Measurements from ENCODE around the gene ANGPTL5. TPM values are rescaled to one million over a fixed set of nuclear protein-coding genes. Genes with fewer than 3 reads are reported as not detected.
"Not testable (repeated sequence)": the region's sequence is repeated elsewhere in the genome, so short reads cannot be mapped to it uniquely, and the experiment has no call there.

The ANGPTL5 gene
- total RNA-seq (10 to 100 TPM in 5 of 7 donors, 1 to 10 TPM in 2; 2.8 to 21.7 (median 16.8) TPM), polyA plus RNA-seq (10 to 100 TPM in 1 of 2 donors, 1 to 10 TPM in 1; 5.0 to 41.0 TPM)
- long read RNA-seq, donor 1, partial matches to known transcripts: 50 of 65 reads
- long read RNA-seq, donor 1, other reads (novel, unspliced or antisense): 15 of 65 reads
- long read RNA-seq, donor 2: 0 reads
- long read RNA-seq, donor 3, partial matches to known transcripts: 13 of 14 reads
- long read RNA-seq, donor 3, other reads (novel, unspliced or antisense): 1 of 14 reads

- H3K9me3 ChIP-seq: no peaks in the 10 kb centered on the region
- H3K4me3 ChIP-seq: peak within 1 kb of the TSS; percentile 86
- H3K27me3 ChIP-seq: no peaks in the 10 kb centered on the region
- TF ChIP-seq EP300 (IDR thresholded peaks at IDR 0.05) (no peak), CTCF (IDR thresholded peaks at IDR 0.05) (no peak), POLR2A (IDR thresholded peaks at IDR 0.05) (no peak)
- intact Hi-C loops (cut with DNase I): no loop called here
- H3K4me1 ChIP-seq (ENCODE audit: insufficient read depth): peaks cover 5% of the 10 kb centered on the region
- 69 to 79% (median 76%) methylated on average over 2 of the region's 2 CpGs for WGBS, 3 donors
- no peaks in the 10 kb centered on the region for H3K36me3 ChIP-seq
- DNase-seq: no peak
- H3K27ac ChIP-seq: peak within 1 kb of the TSS; percentile 52 to 70
These were observed at the start of gene ANGPTL5 for GRCh38 chr11:101916422-101916821. TSS of gene ANGPTL5 (minus strand) at chr11:101916522. CDS start at chr11:101907909, 8,613 bp downstream.

DNA sequence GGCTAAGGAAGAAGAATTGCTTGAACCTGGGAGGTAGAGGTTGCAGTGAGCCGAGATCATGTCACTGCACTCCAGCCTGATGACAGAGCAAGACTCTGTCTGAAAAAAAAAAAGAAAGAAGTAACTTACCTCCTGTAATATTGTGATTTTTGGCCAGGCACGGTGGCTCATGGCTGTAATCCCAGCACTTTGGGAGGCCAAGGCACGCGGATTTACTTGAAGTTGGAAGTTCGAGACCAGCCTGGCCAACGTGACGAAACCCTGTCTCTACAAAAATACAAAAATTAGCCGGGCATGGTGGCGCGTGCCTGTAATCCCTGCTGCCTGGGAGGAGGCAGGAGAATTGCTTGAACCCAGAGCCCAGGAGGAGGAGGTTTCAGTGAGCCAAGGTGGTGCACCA, 47.9 kb upstream of the ANGPTL5 start:
- H3K4me1 ChIP-seq (ENCODE audit: insufficient read depth); H3K4me3 ChIP-seq; H3K27ac ChIP-seq; DNase-seq; H3K27me3 ChIP-seq; intact Hi-C loops (cut with DNase I); H3K36me3 ChIP-seq; H3K9me3 ChIP-seq: not testable (repeated sequence)
- 93 to 98% (median 97%) methylated on average over 10 of the region's 10 CpGs for WGBS, 3 donors

GRCh38 chr11:101960231-101960630, 43.9 kb upstream of the ANGPTL5 start:
- no peak overlapping the region for H3K27ac ChIP-seq
- WGBS, 3 donors: 82 to 100% (median 89%) methylated on average over 1 of the region's 1 CpG
- DNase-seq: no peak
- no peaks in the 10 kb centered on the region for H3K9me3 ChIP-seq
- no peaks in the 10 kb centered on the region for H3K36me3 ChIP-seq
- intact Hi-C loops (cut with DNase I): no loop called here
- no peaks in the 10 kb centered on the region for H3K4me1 ChIP-seq (ENCODE audit: insufficient read depth)
- TF ChIP-seq EP300 (IDR thresholded peaks at IDR 0.05) (no peak), CTCF (IDR thresholded peaks at IDR 0.05) (no peak), POLR2A (IDR thresholded peaks at IDR 0.05) (no peak)
- H3K27me3 ChIP-seq: no peaks in the 10 kb centered on the region
- H3K4me3 ChIP-seq: no peak overlapping the region

- intact Hi-C loops (cut with DNase I): no loop called here
These were observed 39.4 kb upstream of the ANGPTL5 start for GRCh38 chr11:101955701-101956100.

More at GRCh38 chr11:101955701-101956100, 39.4 kb upstream of the ANGPTL5 start:
- Histone ChIP-seq H3K9me3 (no peaks in the 10 kb centered on the region), H3K36me3 (no peaks in the 10 kb centered on the region), H3K27ac (no peak overlapping the region), H3K27me3 (no peaks in the 10 kb centered on the region), H3K4me1 (ENCODE audit: insufficient read depth) (no peaks in the 10 kb centered on the region), H3K4me3 (no peak overlapping the region)
- DNase-seq: no peak
- 89 to 92% (median 91%) methylated on average over 5 of the region's 5 CpGs for WGBS, 3 donors
- TF ChIP-seq EP300 (IDR thresholded peaks at IDR 0.05) (no peak), POLR2A (IDR thresholded peaks at IDR 0.05) (no peak), CTCF (IDR thresholded peaks at IDR 0.05) (no peak)
